ENCODE data around the gene NLGN2.

DNA sequence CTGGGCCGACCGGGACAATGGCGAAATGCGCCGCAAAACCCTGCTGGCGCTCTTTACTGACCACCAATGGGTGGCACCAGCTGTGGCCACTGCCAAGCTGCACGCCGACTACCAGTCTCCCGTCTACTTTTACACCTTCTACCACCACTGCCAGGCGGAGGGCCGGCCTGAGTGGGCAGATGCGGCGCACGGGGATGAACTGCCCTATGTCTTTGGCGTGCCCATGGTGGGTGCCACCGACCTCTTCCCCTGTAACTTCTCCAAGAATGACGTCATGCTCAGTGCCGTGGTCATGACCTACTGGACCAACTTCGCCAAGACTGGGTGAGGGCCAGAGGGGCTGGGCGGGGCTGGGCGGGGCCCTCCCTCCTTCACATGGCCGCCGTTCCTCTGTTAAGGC is 8.1 kb downstream of the NLGN2 start:
- TF ChIP-seq, protein P1, sequence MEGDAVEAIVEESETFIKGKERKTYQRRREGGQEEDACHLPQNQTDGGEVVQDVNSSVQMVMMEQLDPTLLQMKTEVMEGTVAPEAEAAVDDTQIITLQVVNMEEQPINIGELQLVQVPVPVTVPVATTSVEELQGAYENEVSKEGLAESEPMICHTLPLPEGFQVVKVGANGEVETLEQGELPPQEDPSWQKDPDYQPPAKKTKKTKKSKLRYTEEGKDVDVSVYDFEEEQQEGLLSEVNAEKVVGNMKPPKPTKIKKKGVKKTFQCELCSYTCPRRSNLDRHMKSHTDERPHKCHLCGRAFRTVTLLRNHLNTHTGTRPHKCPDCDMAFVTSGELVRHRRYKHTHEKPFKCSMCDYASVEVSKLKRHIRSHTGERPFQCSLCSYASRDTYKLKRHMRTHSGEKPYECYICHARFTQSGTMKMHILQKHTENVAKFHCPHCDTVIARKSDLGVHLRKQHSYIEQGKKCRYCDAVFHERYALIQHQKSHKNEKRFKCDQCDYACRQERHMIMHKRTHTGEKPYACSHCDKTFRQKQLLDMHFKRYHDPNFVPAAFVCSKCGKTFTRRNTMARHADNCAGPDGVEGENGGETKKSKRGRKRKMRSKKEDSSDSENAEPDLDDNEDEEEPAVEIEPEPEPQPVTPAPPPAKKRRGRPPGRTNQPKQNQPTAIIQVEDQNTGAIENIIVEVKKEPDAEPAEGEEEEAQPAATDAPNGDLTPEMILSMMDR (IDR thresholded peaks at IDR 0.05), result no peak
- no peak for TF ChIP-seq POLR2A (IDR thresholded peaks at IDR 0.05)
- TF ChIP-seq EP300 (IDR thresholded peaks at IDR 0.05), result no peak
